ENCODE data around the gene CHST6. TPM values are rescaled to one million over a fixed set of nuclear protein-coding genes. Genes with fewer than 3 reads are reported as not detected.

CHST6 gene
- total and polyA plus RNA-seq, 10 of the 15 experiments (the other 5 are each of a cell fraction or from before 2014, with no cell fraction given): 0.14 to 2.5 (median 0.51) TPM

GRCh38 chr16:75458439-75458838, 36.8 kb downstream of the CHST6 start:
- 100% methylated on average over 2 of the region's 2 CpGs for WGBS (ENCODE audit: insufficient coverage, insufficient replicate concordance, low lambda C conversion rate, missing lambda C conversion rate)
- SMC1A ChIA-PET (ENCODE audit: uncharacterized antibody, unreplicated experiment): interaction anchor here (0.5 to 1.0 kb wide), 2 partner anchors 19 to 1087 kb away, joined by 3 to 4 read pairs; no protein-coding TSS in a partner anchor
- no peak for DNase-seq (ENCODE audit: low read depth, low spot score)
- TF ChIP-seq IKZF1 (conservative IDR thresholded peaks at IDR 0.05): no peak
- TF ChIP-seq RUNX3 (IDR thresholded peaks at IDR 0.05; ENCODE audit: low read length): no peak
- no peak for TF ChIP-seq CEBPB (IDR thresholded peaks at IDR 0.05; ENCODE audit: borderline replicate concordance in 1 of 2, low read depth in 2 of 2, low read length in 2 of 2)
- TF ChIP-seq PAX5 (IDR thresholded peaks at IDR 0.05; ENCODE audit: borderline replicate concordance, low read depth, low read length): no peak
- no peak for TF ChIP-seq CREB1 (IDR thresholded peaks at IDR 0.05; ENCODE audit: low read depth)
- no peak for TF ChIP-seq ZNF687 (IDR thresholded peaks at IDR 0.05)
- TF ChIP-seq NBN (IDR thresholded peaks at IDR 0.05): no peak
- TF ChIP-seq MYC (IDR thresholded peaks at IDR 0.05; ENCODE audit: insufficient read depth, insufficient read length, insufficient replicate concordance, low read length, severe bottlenecking): no peak
- no peaks in the 10 kb centered on the region for H4K20me1 ChIP-seq (ENCODE audit: control insufficient read depth, insufficient read depth)
- ATAC-seq: no peak
- peaks cover 6% of the 10 kb centered on the region for H3K4me1 ChIP-seq (ENCODE audit: control insufficient read depth, insufficient read depth, low read length)
- no peak overlapping the region for H3K4me3 ChIP-seq
- H3K4me2 ChIP-seq (ENCODE audit: control insufficient read depth, insufficient read depth): no peak overlapping the region
- H3K79me2 ChIP-seq (ENCODE audit: control insufficient read depth, insufficient read depth, low read length): peaks cover 61% of the 10 kb centered on the region
- H3K36me3 ChIP-seq (ENCODE audit: control insufficient read depth in 2 of 2, insufficient read depth in 2 of 2, low read length in 1 of 2): peaks cover 0 to 2% of the 10 kb centered on the region in 2 experiments; a peak in 2 of 4 replicates
- CTCF ChIA-PET: interaction anchor here (2.3 to 2.4 kb wide), 2 partner anchors 14 to 259 kb away, joined by 6 to 7 read pairs; no protein-coding TSS in a partner anchor
- RAD21 ChIA-PET (ENCODE audit: unreplicated experiment): no interaction called here
- no peak overlapping the region for H3K27ac ChIP-seq (ENCODE audit: control insufficient read depth, insufficient read depth)
- POLR2A ChIA-PET: interaction anchor here (1.0 kb wide), 1 partner anchor 9 kb away, joined by 3 read pairs; no protein-coding TSS in a partner anchor
- H3K27me3 ChIP-seq (replicated peaks in 1 of 2; ENCODE audit: control insufficient read depth in 2 of 2, insufficient read depth in 2 of 2, low read length in 1 of 2): no peaks in the 10 kb centered on the region
- H2AFZ ChIP-seq (ENCODE audit: control insufficient read depth, low read depth, low read length): no peak overlapping the region
- H3K9ac ChIP-seq (ENCODE audit: control insufficient read depth, insufficient read depth, low read length): no peak overlapping the region
- no peaks in the 10 kb centered on the region for H3K9me3 ChIP-seq (replicated peaks; ENCODE audit: control insufficient read depth, insufficient read depth, low read length)
- no peak for FAIRE-seq
- in situ Hi-C loops (cut with MboI): loop anchor here (5.0 to 25.0 kb wide), 2 partner anchors 49 to 1729 kb away; partner anchors contain the start of genes MON1B and SYCE1L
- intact Hi-C loops (cut with micrococcal nuclease; ENCODE audit: unreplicated experiment): no loop called here
- no TSS peak for BruUV-seq (replicated peaks)

Measured in GM12878 (cell line).